NB4 (cell line): ENCODE measurements around the gene ZNRF3.
A peak's percentile ranks its signal among the peaks of the same experiment; 100 is the strongest.

Source experiments
- DNase-seq: peaks from one replicate; pipeline ENCODE4 v3.0.0; 2010; ENCODE audit warnings: low read depth
- H3K4me3 ChIP-seq: one replicate; pipeline ENCODE4 v1.5.1; 2011; ENCODE audit warnings: mild to moderate bottlenecking, low read depth, low read length, moderate library complexity
- CTCF ChIP-seq: IDR thresholded peaks from one replicate; pipeline ENCODE4 v1.5.1; 2012; ENCODE audit warnings: low read depth, low read length
- MAX ChIP-seq: IDR thresholded peaks from 2 replicates; pipeline ENCODE4 v1.6.1; 2011; ENCODE audit warnings: low read depth, low read length
- MYC ChIP-seq: IDR thresholded peaks from 2 replicates; pipeline ENCODE4 v1.6.1; 2011; ENCODE audit warnings: low read depth, low read length
- POLR2A ChIP-seq: IDR thresholded peaks from 2 replicates; pipeline ENCODE4 v1.6.1; 2011; ENCODE audit warnings: mild to moderate bottlenecking; ENCODE audit not compliant: insufficient read length; ENCODE audit errors: extremely low read depth

ZNRF3 gene

GRCh38 chr22:28914201-28914600, 30.8 kb downstream of the ZNRF3 start:
- no peak overlapping the region for H3K4me3 ChIP-seq
- TF ChIP-seq CTCF (no peak), MYC (no peak), MAX (no peak), POLR2A (no peak)
- no peak for DNase-seq

DNA sequence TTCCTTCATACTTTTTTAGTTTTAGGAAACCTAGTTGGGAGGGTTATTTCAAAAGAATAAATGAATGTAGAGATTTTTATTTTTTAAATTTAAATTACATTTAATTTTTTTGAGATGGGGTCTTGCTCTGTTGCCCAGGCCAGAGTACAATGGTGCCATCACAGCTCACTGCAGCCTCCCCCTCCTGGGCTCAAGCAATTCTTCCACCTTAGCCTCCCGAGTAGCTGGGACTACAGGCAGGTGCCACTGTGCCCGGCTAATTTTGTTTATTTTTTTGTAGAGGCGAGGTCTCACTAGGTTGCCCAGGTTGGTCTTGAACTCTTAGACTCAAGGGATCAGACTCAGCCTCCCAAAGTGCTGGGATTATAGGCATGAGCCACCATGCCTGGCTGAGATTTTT, 32.6 kb downstream of the ZNRF3 start:
- no peak for TF ChIP-seq CTCF
- no peak for TF ChIP-seq MYC
- no peak overlapping the region for H3K4me3 ChIP-seq
- DNase-seq, result no peak

- peak; percentile 9 for DNase-seq
- no peak for TF ChIP-seq CTCF
- TF ChIP-seq MYC, result no peak
- TF ChIP-seq POLR2A, result no peak
- no peak for TF ChIP-seq MAX
- H3K4me3 ChIP-seq, result no peak overlapping the region
Observed at GRCh38 chr22:28917747-28918549, 34.6 kb downstream of the ZNRF3 start.

GRCh38 chr22:28918550-28919271, 35.3 kb downstream of the ZNRF3 start:
- no peak for DNase-seq

GRCh38 chr22:28920757-28921584, 37.6 kb downstream of the ZNRF3 start:
- H3K4me3 ChIP-seq, result no peak overlapping the region
- DNase-seq, result no peak
- no peak for TF ChIP-seq POLR2A
- TF ChIP-seq MYC, result no peak
- no peak for TF ChIP-seq CTCF
- TF ChIP-seq MAX, result no peak

More at GRCh38 chr22:28918550-28919271, 35.3 kb downstream of the ZNRF3 start:
- TF ChIP-seq CTCF (no peak), MYC (no peak)
- no peak overlapping the region for H3K4me3 ChIP-seq
